ENCODE results near the gene NSG1. TPM values are rescaled to one million over a fixed set of nuclear protein-coding genes. Genes with fewer than 3 reads are reported as not detected.

NSG1 gene
- total and polyA plus RNA-seq, 9 donors, result 9.9 to 103 (median 39.6) TPM

DNA sequence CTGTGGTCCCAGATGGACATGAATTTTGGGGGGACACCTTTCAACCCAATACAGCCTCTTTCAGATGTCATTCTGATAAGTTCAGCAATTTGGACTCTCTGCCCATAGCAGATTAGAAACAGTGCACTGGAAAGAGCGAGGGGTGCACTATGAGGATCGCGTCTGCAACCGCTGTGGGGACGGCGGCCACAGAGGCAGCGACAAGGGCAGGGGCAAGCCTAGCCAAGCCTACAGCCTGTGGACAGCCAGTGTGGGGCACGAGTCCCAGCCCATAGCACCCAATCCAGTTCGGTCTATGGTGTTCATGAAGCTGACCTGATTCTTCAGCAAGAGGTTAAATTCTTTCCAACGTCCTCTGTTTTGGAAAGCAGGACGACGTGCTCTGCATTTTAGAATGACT is 9.7 kb upstream of the NSG1 start:
- Histone ChIP-seq H3K9me3 (no peaks in the 10 kb centered on the region), H3K4me3 (no peak overlapping the region), H3K4me1 (ENCODE audit: insufficient read depth) (no peaks in the 10 kb centered on the region), H3K27ac (no peak overlapping the region), H3K27me3 (no peaks in the 10 kb centered on the region), H3K36me3 (no peaks in the 10 kb centered on the region)
- WGBS, 3 donors, result 75 to 81% (median 78%) methylated on average over 12 of the region's 12 CpGs
- TF ChIP-seq, protein P1, sequence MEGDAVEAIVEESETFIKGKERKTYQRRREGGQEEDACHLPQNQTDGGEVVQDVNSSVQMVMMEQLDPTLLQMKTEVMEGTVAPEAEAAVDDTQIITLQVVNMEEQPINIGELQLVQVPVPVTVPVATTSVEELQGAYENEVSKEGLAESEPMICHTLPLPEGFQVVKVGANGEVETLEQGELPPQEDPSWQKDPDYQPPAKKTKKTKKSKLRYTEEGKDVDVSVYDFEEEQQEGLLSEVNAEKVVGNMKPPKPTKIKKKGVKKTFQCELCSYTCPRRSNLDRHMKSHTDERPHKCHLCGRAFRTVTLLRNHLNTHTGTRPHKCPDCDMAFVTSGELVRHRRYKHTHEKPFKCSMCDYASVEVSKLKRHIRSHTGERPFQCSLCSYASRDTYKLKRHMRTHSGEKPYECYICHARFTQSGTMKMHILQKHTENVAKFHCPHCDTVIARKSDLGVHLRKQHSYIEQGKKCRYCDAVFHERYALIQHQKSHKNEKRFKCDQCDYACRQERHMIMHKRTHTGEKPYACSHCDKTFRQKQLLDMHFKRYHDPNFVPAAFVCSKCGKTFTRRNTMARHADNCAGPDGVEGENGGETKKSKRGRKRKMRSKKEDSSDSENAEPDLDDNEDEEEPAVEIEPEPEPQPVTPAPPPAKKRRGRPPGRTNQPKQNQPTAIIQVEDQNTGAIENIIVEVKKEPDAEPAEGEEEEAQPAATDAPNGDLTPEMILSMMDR (IDR thresholded peaks at IDR 0.05), result no peak
- no peak for TF ChIP-seq POLR2A (IDR thresholded peaks at IDR 0.05)
- TF ChIP-seq EP300 (IDR thresholded peaks at IDR 0.05), result no peak
- no peak for DNase-seq
- intact Hi-C loops (cut with DNase I), result no loop called here

DNA sequence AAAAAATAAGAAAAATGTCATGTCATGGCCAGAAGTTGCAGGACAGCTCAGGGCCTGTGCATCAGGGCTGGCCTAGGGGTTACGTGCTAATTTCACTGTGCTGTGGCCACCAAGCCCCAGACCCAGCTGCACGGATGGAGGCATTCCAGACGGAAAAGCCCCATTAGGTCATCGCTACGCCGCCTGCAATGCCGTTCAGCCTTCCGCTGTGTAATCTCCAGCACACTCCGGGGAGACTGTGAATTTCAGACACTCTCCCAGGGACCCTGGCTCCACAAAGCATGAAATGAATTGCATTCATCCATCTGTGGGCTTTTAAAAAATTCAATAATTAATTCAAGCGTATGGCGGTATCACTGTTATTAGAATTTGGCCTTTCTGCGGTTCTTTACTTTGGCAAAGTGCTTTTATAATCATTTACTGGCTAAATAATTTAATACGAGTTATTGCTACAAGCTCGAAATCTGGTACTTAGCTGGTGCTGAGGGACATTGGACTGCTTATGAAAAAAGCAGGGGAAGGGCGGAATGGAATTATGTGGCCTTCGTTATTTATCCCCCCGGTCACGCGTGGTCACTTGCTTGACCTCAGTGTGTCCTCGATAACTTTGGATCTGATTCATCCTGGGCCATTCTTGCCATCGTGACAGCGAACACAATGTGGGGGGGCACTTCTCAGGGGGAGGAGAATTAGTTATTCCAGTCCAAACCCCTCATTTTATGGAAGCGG is 9.0 kb upstream of the NSG1 start:
- Histone ChIP-seq H3K4me3 (no peak overlapping the region), H3K4me1 (ENCODE audit: insufficient read depth) (no peaks in the 10 kb centered on the region), H3K27me3 (no peaks in the 10 kb centered on the region), H3K36me3 (no peaks in the 10 kb centered on the region), H3K9me3 (no peaks in the 10 kb centered on the region), H3K27ac (no peak overlapping the region)
- intact Hi-C loops (cut with DNase I), result no loop called here
- no peak for TF ChIP-seq EP300 (IDR thresholded peaks at IDR 0.05)
- no peak for TF ChIP-seq POLR2A (IDR thresholded peaks at IDR 0.05)
- TF ChIP-seq, protein P1 (IDR thresholded peaks at IDR 0.05), result no peak
- WGBS, 3 donors, result 86 to 91% (median 89%) methylated on average over 23 of the region's 23 CpGs
- DNase-seq, result no peak

DNA sequence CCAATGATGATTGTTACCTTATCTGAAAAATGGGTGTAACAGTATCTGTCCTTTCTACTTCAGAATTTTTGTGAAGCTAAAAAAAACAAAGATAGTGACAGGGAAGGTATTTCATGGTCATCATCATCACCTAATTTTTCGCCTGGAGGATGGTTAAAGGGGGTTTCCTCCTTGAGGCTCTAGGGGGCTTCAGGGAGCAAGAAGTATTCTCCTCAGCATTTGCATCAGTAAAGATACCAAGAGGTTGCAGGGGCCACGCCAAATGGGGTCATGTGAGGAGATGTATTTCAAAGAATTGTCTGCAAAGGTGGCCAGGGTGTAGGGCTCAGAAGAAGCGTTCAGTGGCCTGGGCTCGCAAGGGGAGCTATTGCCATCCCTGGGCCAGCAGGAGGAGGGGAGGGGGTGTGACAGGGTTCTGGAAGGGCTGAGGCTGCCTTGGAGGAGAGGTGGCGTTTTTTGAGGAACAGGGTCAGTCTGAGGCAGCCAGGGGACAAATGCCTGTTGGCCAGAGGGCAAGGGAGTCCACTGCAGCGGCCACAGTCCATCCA is 7.3 kb upstream of the NSG1 start:
- no peak overlapping the region for H3K4me3 ChIP-seq
- WGBS, 3 donors, result 71 to 83% (median 83%) methylated on average over 6 of the region's 6 CpGs
- TF ChIP-seq POLR2A (IDR thresholded peaks at IDR 0.05) (no peak), EP300 (IDR thresholded peaks at IDR 0.05) (no peak)
- TF ChIP-seq, protein P1 (IDR thresholded peaks at IDR 0.05), result no peak
- H3K36me3 ChIP-seq, result no peaks in the 10 kb centered on the region
- H3K9me3 ChIP-seq, result no peaks in the 10 kb centered on the region
- H3K27ac ChIP-seq, result no peak overlapping the region
- H3K4me1 ChIP-seq (ENCODE audit: insufficient read depth), result no peaks in the 10 kb centered on the region
- no peaks in the 10 kb centered on the region for H3K27me3 ChIP-seq
- no peak for DNase-seq
- intact Hi-C loops (cut with DNase I), result no loop called here

DNA sequence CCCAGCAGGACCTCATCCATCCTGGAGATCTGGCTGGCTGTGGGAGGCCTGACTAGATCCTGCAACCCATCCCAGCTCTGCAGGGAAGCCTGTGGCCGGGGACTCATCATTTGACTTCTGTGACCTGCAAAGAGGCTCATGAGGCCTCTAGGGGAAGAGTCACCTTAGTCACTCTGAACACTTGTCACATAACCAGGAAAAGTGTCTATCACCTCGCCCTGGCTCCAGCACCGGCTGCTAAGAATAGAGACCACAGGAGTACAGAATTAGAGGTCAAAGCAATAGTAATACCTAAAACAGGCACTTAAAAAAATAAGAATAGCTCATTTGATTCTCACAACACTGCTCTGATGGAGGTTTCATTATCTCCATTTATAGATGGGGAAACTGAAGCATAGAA is 3.8 kb upstream of the NSG1 start:
- 95 to 100% (median 96%) methylated on average over 3 of the region's 3 CpGs for WGBS, 3 donors
- H3K27me3 ChIP-seq, result no peaks in the 10 kb centered on the region
- no peak overlapping the region for H3K27ac ChIP-seq
- H3K4me1 ChIP-seq (ENCODE audit: insufficient read depth), result peaks cover 4% of the 10 kb centered on the region
- no peaks in the 10 kb centered on the region for H3K36me3 ChIP-seq
- intact Hi-C loops (cut with DNase I), result no loop called here
- no peak for TF ChIP-seq EP300 (IDR thresholded peaks at IDR 0.05)
- TF ChIP-seq POLR2A (IDR thresholded peaks at IDR 0.05), result no peak
- TF ChIP-seq, protein P1 (IDR thresholded peaks at IDR 0.05), result no peak
- no peak for DNase-seq
- H3K4me3 ChIP-seq, result no peak overlapping the region
- no peaks in the 10 kb centered on the region for H3K9me3 ChIP-seq
